HG02610 (cell line): ENCODE results near the gene A1BG.

Experiments used
- ATAC-seq: cut with Tn5 transposase; IDR thresholded peaks from one replicate; pipeline ENCODE4 v1.9.1; 2021; ENCODE audit warnings: mild to moderate bottlenecking, moderate library complexity; ENCODE audit not compliant: unreplicated experiment

The A1BG gene

GRCh38 chr19:58352760-58353671, at the start of gene A1BG:
A1BG (minus strand) TSS chr19:58353492; CDS start chr19:58353437, 55 bp downstream.
- no peak for ATAC-seq

DNA sequence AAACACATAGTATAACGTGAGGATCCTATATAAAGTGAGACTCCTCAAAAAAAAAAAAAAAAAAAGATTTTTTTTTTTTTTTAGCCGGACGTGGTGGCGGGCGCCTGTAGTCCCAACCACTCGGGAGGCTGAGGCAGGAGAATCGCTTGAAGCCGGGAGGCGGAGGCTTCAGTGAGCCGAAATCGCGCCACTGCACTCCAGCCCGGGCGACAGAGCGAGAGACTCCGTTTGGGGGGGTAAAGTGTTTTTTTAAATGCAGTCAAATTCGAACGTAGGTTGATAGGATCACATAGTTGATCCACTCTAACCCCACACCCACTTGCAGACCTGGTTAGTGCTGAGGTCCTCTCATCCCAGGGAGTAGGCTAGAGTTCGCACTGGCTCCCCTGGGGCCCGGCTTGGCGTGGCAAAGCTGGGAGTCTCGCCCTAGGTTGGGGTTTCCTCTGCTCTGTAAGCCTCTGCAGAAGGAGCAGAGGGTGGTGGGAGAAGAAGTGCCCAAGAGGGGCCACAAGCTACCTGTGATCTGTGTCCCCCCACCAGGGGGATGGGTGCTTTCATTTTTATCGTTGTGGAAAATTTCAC, 48.6 kb upstream of the A1BG start:
- ATAC-seq, result no peak

- ATAC-seq, result peak; percentile 95
Measured at GRCh38 chr19:58400916-58401839, 47.9 kb upstream of the A1BG start.

DNA sequence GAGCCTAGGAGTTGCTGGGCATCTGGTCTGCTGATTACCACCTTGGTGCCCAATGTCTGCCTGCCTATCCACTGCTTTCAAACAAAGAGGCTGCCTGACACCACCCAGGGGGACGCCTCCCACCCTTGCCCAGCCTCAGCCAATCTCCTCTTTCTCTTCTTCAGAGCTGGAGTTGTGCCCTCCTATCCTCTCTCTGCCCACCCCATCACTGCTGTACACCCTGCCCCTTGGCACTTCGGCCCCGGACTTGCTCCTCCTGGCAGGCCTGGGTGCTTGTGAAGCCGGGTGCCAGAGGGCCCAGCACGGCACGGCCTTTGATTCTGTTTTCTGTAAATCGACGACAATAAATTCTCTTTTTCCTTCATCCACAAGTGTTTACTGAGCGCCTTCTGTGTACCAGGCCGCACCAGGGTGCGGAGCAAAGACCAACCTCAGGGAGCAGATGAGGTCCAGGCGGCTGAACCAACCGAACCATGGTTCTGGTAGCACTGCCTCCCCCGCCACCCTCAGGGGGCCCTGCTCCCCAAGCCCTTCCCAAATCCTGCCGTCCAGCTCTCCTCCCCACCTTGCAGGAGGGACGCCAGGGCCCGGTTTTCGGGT, 47.1 kb upstream of the A1BG start:
- no peak for ATAC-seq

- no peak for ATAC-seq
Measured at GRCh38 chr19:58399903-58400302, 46.6 kb upstream of the A1BG start.

DNA sequence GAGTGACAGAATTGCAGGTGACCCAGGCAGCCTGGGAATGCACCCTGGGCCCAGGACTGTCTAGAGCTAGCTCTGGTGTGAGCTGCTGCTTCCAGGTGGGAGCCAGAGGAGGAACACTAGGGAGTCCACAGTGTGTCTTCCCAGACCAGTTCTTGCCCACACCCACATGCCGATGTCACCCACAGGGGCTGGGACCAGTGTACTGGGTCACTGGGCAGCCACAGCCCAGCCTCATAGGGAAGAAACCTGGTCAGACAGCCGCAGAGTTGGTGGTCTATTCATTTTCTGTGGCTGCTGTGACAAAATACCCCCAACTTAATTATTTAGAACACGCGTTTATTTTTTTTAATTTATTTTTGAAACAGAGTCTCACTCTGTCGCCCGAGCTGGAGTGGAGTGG, 45.3 kb upstream of the A1BG start:
- ATAC-seq, result no peak

- ATAC-seq, result no peak
Measured at GRCh38 chr19:58398087-58398486, 44.8 kb upstream of the A1BG start.

DNA sequence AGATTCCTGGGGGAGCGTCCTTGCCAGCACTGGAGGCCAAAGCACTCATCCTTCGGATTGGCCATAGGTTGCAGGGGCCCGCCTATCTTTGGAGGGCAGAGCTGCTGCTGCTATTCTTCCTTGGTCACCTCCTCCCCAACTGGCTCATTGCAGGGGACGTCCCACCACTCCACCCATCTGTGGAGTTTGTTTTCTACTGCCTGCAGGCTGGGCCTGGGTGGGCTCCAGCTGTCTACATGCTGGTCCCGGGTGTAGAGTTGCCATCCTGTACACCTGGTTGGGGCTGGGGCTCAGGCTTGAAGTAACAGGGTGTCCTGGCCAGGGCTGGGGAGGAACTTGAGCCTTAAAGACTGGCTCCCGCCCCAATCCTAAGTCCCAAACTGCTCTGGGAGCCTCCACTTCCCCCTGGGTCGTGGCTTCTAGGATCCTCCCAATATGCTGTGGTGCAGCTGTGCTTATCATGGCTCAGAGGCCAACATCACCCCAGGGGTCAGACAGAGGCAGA, 44.3 kb upstream of the A1BG start:
- ATAC-seq, result no peak

DNA sequence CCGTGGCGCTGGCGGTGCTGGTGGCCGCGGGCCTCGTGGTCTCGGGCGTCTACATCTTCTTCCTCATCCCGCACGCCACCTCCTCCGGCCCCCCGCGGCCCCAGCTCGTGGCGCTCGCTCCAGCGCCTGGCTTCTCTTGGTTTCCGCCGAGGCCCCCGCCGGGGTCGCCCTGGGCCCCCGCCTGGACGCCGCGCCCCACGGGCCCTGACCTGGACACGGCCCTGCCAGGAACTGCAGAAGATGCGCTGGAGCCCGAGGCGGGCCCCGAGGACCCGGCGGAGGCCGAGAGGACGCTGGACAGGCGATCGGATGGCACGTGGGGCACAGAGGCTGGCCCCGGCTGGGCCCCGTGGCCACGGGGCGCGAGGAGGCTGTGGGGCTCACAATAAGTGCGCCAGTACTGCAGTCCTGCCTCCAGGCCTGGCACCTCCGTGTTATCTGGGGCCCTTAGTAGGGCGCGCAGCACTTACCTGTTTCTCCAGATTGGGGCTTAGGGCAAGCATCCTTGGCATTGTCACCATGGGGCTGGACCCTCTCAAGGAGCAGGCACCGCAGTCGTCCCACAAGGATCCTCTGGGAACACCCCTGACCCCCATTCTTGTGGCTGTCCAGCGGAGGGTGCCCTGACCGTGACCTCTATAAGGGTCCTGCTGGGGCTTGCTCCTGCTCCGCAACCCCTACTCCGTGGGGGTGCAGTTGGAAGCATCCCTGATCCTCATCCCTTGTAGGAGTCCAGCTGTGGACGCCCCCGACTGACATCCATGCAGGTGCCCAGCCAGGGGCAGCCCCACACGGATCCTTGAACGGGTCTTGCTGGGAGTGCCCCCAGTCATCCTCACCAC, 43.6 kb upstream of the A1BG start:
- no peak for ATAC-seq

GRCh38 chr19:58395979-58396627, 42.8 kb upstream of the A1BG start:
- ATAC-seq, result no peak

DNA sequence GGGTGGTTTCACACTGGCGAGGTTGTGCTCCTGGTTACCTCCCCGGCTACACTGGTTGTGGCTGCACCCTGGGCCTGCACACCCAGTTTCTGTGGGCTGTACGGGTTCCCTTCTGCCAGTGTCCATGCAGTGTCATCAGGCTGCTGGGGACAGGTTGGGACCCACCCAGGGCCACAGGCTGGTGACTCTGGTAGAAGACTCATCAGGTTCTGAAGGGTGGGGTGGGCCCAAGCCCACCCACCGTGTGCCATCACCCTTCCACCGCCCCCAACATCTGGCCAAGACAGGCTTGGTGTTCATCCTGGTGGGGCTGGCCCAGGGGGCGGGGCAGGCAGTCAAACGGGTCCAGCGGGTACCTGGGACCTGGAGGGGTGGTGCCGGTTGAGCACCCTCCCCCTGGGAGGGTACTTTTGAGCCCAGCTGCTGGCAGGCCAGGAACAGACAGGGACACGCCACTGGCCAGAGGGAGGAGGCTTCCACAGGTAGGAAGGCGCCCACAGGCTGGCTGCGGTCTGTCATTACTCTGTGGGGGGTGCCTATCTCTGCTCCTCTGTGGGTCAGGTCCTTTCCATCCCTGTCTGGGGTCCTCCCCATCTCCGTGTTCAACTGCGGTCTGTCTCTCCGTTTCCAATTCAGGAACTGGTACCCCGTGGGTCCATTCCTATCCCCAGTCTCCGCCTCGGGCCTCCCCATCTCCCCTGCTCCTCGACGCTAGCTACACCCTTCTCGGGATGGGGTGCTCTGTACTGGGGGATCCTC, 42.1 kb upstream of the A1BG start, which contains the start of gene RNF225:
Gene RNF225 (plus strand): TSS at position 437 of the 759 bp plus-strand sequence. CDS start 434 bp downstream, outside the sequence.
- no peak for ATAC-seq

GRCh38 chr19:58394821-58395219, 41.5 kb upstream of the A1BG start:
- no peak for ATAC-seq

- ATAC-seq, result no peak
Measured at GRCh38 chr19:58393725-58394033, 40.4 kb upstream of the A1BG start.

- ATAC-seq, result no peak
Measured at GRCh38 chr19:58392945-58393724, 39.8 kb upstream of the A1BG start.

DNA sequence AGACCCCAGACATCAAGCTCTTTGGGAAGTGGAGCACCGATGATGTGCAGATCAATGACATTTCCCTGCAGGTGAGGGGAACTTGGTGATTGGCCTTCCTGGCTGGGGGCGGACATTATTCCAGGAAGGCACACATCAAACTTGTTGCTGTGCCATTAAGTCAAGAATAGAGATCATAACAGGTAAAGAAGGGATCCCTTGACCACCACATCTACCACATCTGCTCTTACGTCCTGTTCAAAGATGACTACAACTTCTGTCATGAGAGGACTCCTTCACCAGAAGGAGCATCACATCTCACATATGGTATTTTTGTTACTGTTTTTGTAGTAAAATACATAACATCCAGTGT, 34.9 kb upstream of the A1BG start:
- ATAC-seq, result no peak

DNA sequence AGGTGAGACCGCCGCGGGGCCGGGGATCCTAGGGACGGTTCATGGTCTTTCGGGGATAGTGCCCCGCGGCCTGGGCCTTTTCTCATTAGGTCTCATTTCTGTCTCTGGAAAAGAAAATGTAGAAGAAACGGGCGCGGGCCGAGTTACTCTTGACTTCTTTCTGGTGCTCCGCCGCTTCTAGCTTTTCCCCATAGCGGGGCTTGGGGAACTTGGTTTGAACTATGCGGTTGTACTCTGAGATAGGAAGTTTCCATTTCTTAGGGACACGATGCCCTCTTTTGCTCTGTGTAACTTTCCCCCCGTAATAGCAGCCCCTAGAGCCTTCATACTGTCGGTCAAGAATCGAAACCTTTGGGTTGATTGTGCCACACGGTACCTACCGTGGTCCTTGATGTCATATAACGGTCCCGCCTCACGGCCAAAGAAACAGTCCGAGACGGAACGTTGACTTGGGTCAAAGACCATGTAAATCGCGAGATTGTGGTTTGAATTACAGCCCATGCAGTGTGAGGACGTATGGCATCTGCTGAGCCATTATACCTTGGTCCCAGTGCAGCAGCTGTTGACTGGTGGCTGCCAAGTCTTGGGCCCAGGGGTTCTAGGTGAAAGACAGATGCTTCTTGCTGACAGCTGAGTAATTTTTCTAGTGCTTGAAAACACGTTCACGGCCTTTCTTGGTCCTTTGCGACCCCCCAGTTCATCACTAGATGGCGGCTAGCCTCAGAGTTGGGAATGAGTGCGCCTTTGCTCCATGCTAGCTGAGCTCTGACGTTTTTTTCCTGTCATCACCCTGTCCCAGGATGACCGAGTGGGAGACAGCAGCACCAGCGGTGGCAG, 34.3 kb upstream of the A1BG start:
- ATAC-seq, result no peak
